H9 (cell line): ENCODE results near the gene ISG20L2. TPM values are rescaled to one million over a fixed set of nuclear protein-coding genes. Genes with fewer than 3 reads are reported as not detected.

Source experiments
- DNase-seq: peaks from one replicate; pipeline ENCODE4 v3.0.0-alpha.2; 2017
- H2AFZ ChIP-seq: one replicate; pipeline ENCODE4 v1.6.1; 2013; ENCODE audit warnings: mild to moderate bottlenecking, low read length, control low read depth, moderate library complexity
- H2AK5ac ChIP-seq: 2 replicates; pipeline ENCODE4 v1.6.1; 2013; ENCODE audit warnings: low read length, control low read depth, mixed read lengths; ENCODE audit not compliant: insufficient read length
- H2BK120ac ChIP-seq: one replicate; pipeline ENCODE4 v1.6.1; 2013; ENCODE audit warnings: low read depth, mild to moderate bottlenecking, low read length, control low read depth, inconsistent platforms; ENCODE audit not compliant: poor library complexity, severe bottlenecking
- H2BK12ac ChIP-seq: 2 replicates; pipeline ENCODE4 v1.6.1; 2013; ENCODE audit warnings: low read length, control low read depth, mixed read lengths, low read depth; ENCODE audit not compliant: insufficient read length
- H2BK15ac ChIP-seq: 2 replicates; pipeline ENCODE4 v1.6.1; 2013; ENCODE audit warnings: low read depth, low read length, control low read depth
- H2BK20ac ChIP-seq: one replicate; pipeline ENCODE4 v1.6.1; 2013; ENCODE audit warnings: low read depth, mild to moderate bottlenecking, low read length, control low read depth, inconsistent platforms; ENCODE audit not compliant: poor library complexity, severe bottlenecking
- H2BK5ac ChIP-seq: 2 replicates; pipeline ENCODE4 v1.6.1; 2013; ENCODE audit warnings: low read length, control low read depth, mixed read lengths; ENCODE audit not compliant: insufficient read length
- H3K14ac ChIP-seq: 2 replicates; pipeline ENCODE4 v1.6.1; 2013; ENCODE audit warnings: low read length, control low read depth; ENCODE audit not compliant: insufficient read depth
- H3K18ac ChIP-seq: 2 replicates; pipeline ENCODE4 v1.6.1; 2013; ENCODE audit warnings: low read depth, mild to moderate bottlenecking, mixed read lengths, low read length, control low read depth; ENCODE audit not compliant: insufficient read length
- H3K23ac ChIP-seq: 2 replicates; pipeline ENCODE4 v1.6.1; 2013; ENCODE audit warnings: low read length, control low read depth, mixed read lengths, low read depth; ENCODE audit not compliant: insufficient read length
- H3K23me2 ChIP-seq: 2 replicates; pipeline ENCODE4 v1.6.1; 2013; ENCODE audit warnings: low read depth, mild to moderate bottlenecking, mixed read lengths, low read length, control low read depth; ENCODE audit not compliant: insufficient read length, poor library complexity, severe bottlenecking
- H3K27ac ChIP-seq: 2 replicates; pipeline ENCODE4 v1.5.1; 2013; ENCODE audit warnings: low read length, control low read depth, mixed read lengths, low read depth; ENCODE audit not compliant: insufficient read length
- H3K27me3 ChIP-seq: 2 replicates; pipeline ENCODE4 v1.6.1; 2013; ENCODE audit warnings: low read length, control low read depth, inconsistent platforms; ENCODE audit not compliant: insufficient read depth
- H3K4ac ChIP-seq: 2 replicates; pipeline ENCODE4 v1.6.1; 2013; ENCODE audit warnings: low read depth, mild to moderate bottlenecking, control low read depth, inconsistent platforms, low read length, moderate library complexity
- H3K4me1 ChIP-seq: 2 replicates; pipeline ENCODE4 v1.6.1; 2013; ENCODE audit warnings: low read length, control low read depth, inconsistent platforms; ENCODE audit not compliant: insufficient read depth
- H3K4me2 ChIP-seq: 2 replicates; pipeline ENCODE4 v1.6.1; 2013; ENCODE audit warnings: low read length, control low read depth, mixed read lengths; ENCODE audit not compliant: insufficient read length, insufficient read depth
- H3K56ac ChIP-seq: 2 replicates; pipeline ENCODE4 v1.6.1; 2013; ENCODE audit warnings: low read depth, mild to moderate bottlenecking, mixed read lengths, low read length, control low read depth; ENCODE audit not compliant: insufficient read length
- H3K79me1 ChIP-seq: 2 replicates; pipeline ENCODE4 v1.6.1; 2013; ENCODE audit warnings: low read depth, mild to moderate bottlenecking, moderate library complexity, low read length, control low read depth, inconsistent platforms; ENCODE audit not compliant: insufficient read depth, poor library complexity, severe bottlenecking
- H3K79me2 ChIP-seq: 2 replicates; pipeline ENCODE4 v1.6.1; 2013; ENCODE audit warnings: low read length, control low read depth, inconsistent platforms; ENCODE audit not compliant: insufficient read depth
- H3K9ac ChIP-seq: 2 replicates; pipeline ENCODE4 v1.6.1; 2013; ENCODE audit warnings: low read length, control low read depth, mixed read lengths; ENCODE audit not compliant: insufficient read length; ENCODE audit errors: extremely low read depth
- H3K9me3 ChIP-seq: one replicate; pipeline ENCODE4 v1.6.1; 2013; ENCODE audit warnings: low read depth, low read length, inconsistent platforms; ENCODE audit not compliant: control insufficient read depth
- H3T11ph ChIP-seq: one replicate; pipeline ENCODE4 v1.6.1; 2013; ENCODE audit warnings: mild to moderate bottlenecking, low read length, control low read depth, inconsistent platforms
- H4K20me1 ChIP-seq: one replicate; pipeline ENCODE4 v1.6.1; 2013; ENCODE audit not compliant: control insufficient read depth, insufficient read length, insufficient read depth
- H4K5ac ChIP-seq: 2 replicates; pipeline ENCODE4 v1.6.1; 2013; ENCODE audit warnings: low read depth, mild to moderate bottlenecking, mixed read lengths, low read length, control low read depth; ENCODE audit not compliant: insufficient read length
- H4K8ac ChIP-seq: replicated peaks from 2 replicates; pipeline ENCODE4 v1.6.1; 2013; ENCODE audit warnings: low read length, control low read depth, mixed read lengths, low read depth; ENCODE audit not compliant: insufficient read length
- H4K91ac ChIP-seq: 2 replicates; pipeline ENCODE4 v1.6.1; 2013; ENCODE audit warnings: low read depth, mild to moderate bottlenecking, moderate library complexity, mixed read lengths, low read length, control low read depth; ENCODE audit not compliant: insufficient read length
- H3K27ac Mint-ChIP-seq, 3 experiments: 2 replicates in 2 of 3; 3 replicates in 1 of 3; pipeline ENCODE4 v1.8.0; 2020 to 2021; ENCODE audit warnings: mixed read lengths in 3 of 3, mild to moderate bottlenecking in 1 of 3, moderate library complexity in 1 of 3
- H3K27me3 Mint-ChIP-seq: 2 replicates; pipeline ENCODE4 v1.8.0; 2021; ENCODE audit warnings: low read depth, mild to moderate bottlenecking, moderate library complexity, mixed read lengths
- H3K36me3 Mint-ChIP-seq, 3 experiments: 2 replicates in 2 of 3; 3 replicates in 1 of 3; pipeline ENCODE4 v1.8.0; 2020 to 2021; ENCODE audit warnings: low read depth in 3 of 3, mixed read lengths in 3 of 3; ENCODE audit not compliant: insufficient read depth in 1 of 3
- H3K4me1 Mint-ChIP-seq, 2 experiments: 2 replicates each; pipeline ENCODE4 v1.8.0; 2020; ENCODE audit warnings: mixed read lengths in 2 of 2
- H3K4me3 Mint-ChIP-seq, 2 experiments: 2 replicates in 1 of 2; 3 replicates in 1 of 2; pipeline ENCODE4 v1.8.0; 2020 to 2021; ENCODE audit warnings: mild to moderate bottlenecking in 2 of 2, mixed read lengths in 2 of 2, moderate library complexity in 1 of 2
- H3K9me3 Mint-ChIP-seq, 2 experiments: 2 replicates in 1 of 2; 3 replicates in 1 of 2; pipeline ENCODE4 v1.8.0; 2020; ENCODE audit warnings: mild to moderate bottlenecking in 2 of 2, mixed read lengths in 2 of 2, moderate library complexity in 1 of 2
- CTCF ChIP-seq: fragments of 200-600 bp; sonication (generic); conservative IDR thresholded peaks from 3 replicates; pipeline ENCODE4 v1.8.0; 2021; ENCODE audit warnings: antibody characterized with exemption, mild to moderate bottlenecking
- WGBS: extraction: QIAGEN DNeasy Blood & Tissue Kit; methylation state at CpG from one replicate; pipeline ENCODE4 v1.1.7; 2013; ENCODE audit warnings: missing lambda C conversion rate, low lambda C conversion rate, mixed read lengths; ENCODE audit not compliant: insufficient read length; ENCODE audit errors: extremely low coverage; 5-methylcytosine and 5-hydroxymethylcytosine counted together
- total RNA-seq: library from RNA; stranded (reverse); gene quantifications from 2 replicates; pipeline ENCODE4 v1.2.1, GENCODE V29; 2021

ISG20L2 gene
- total RNA-seq, 1 experiment from 2014 or later: 57.6 TPM

DNA sequence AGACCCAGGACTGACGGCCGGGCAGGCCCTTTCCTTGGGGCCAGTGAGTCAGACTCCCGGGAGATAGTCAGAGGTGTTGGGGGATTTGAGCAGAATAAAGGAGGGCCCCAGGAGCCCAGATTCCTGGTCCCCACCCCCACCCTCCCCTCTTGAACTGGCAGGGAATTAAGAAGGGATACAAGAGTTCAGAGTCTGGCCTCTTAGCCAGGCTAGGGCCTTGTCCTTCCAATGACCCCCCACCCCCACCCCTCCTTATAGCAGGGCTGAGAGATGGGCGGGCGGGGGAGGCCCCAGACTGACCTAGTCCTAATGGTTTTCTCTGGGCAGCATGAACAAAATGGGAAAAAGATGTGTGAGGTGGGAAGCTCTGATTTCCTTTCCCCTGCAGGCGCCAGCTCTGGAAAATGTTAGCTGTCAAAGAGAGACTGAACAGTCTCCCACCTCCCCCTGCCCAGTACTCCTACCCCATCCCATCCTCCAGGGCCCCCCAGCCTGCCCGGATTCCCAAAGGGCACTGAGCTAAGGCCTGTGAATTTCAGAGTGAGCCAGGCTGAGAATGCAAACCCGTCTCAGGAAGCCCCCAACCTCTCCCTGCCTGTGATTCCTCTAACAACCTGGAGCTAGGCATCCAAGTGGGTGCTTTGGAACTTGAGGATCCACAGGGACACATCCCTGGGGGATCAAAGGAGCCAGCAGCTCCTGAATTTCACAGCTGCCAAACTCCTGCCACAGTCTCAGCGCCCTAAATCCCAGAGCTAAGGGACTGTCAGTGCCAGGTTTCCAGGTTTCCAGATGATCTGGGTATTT, 17.4 kb downstream of the ISG20L2 start:
- H3K4me1 Mint-ChIP-seq: peaks cover 58 to 69% of the 10 kb centered on the region in 2 experiments
- no peak for DNase-seq

More for the DNA sequence above, 17.4 kb downstream of the ISG20L2 start:
- Histone ChIP-seq H2BK120ac (no peak overlapping the region), H4K8ac (no peak overlapping the region), H4K91ac (no peak overlapping the region), H3K23ac (no peak overlapping the region), H4K20me1 (no peaks in the 10 kb centered on the region), H2BK12ac (no peak overlapping the region), H3K4me1 (peaks cover 11% of the 10 kb centered on the region; the same call in 1 of the 2 replicates), H3K27ac (no peak overlapping the region), H3T11ph (no peak overlapping the region), H3K79me1 (no peaks in the 10 kb centered on the region), H3K27me3 (no peaks in the 10 kb centered on the region), H3K9me3 (no peaks in the 10 kb centered on the region), H3K23me2 (peaks cover 13% of the 10 kb centered on the region), H3K56ac (no peak overlapping the region), H3K18ac (no peak overlapping the region), H3K4me2 (no peak overlapping the region), H2BK5ac (no peak overlapping the region), H3K4ac (no peak overlapping the region), H2AFZ (no peak overlapping the region), H2BK20ac (no peak overlapping the region), H2AK5ac (no peak overlapping the region), H2BK15ac (no peak overlapping the region), H3K14ac (no peak overlapping the region; the same call in 1 of the 2 replicates), H4K5ac (no peak overlapping the region), H3K9ac (no peak overlapping the region), H3K79me2 (no peaks in the 10 kb centered on the region)
- peaks cover 0 to 8% (median 0%) of the 10 kb centered on the region in 3 experiments; a peak in 3 of 7 replicates for H3K36me3 Mint-ChIP-seq
- H3K27me3 Mint-ChIP-seq: peaks cover 3% of the 10 kb centered on the region
- no peak for TF ChIP-seq CTCF
- H3K9me3 Mint-ChIP-seq: no peaks in the 10 kb centered on the region
- no CpG with 5 or more reads among the region's 9 CpGs for WGBS
- no peak overlapping the region for H3K4me3 Mint-ChIP-seq
- H3K27ac Mint-ChIP-seq: peak overlapping the region; percentile 28 to 76 (median 49); a peak in 3 of 7 replicates
